Natural killer cell (primary cell): ENCODE measurements around the gene FGF12. TPM values are rescaled to one million over a fixed set of nuclear protein-coding genes. Genes with fewer than 3 reads are reported as not detected.

Experiments
- ATAC-seq, 3 donors: fragments of 150-1000 bp in 2 of 3; fragments of 200-7000 bp in 1 of 3; cut with Tn5 transposase; 1 replicate in 1 of 3; 2 replicates in 2 of 3; pipeline ENCODE4 v1.10.0; 2021; ENCODE audit warnings: mild to moderate bottlenecking in 2 of 3, moderate library complexity in 2 of 3
- DNase-seq, 2 donors: peaks; one replicate each; pipeline versions ENCODE4 v3.0.0 to v3.0.0-alpha.2; 2013 to 2021; ENCODE audit warnings: mixed read lengths in 1 of 2
- H3K27ac ChIP-seq: one replicate; pipeline ENCODE4 v1.5.1; 2013; ENCODE audit warnings: mild to moderate bottlenecking, low read length
- H3K27me3 ChIP-seq: one replicate; pipeline ENCODE4 v1.6.1; 2013; ENCODE audit warnings: low read length; ENCODE audit not compliant: control insufficient read depth, insufficient read depth
- H3K36me3 ChIP-seq: one replicate; pipeline ENCODE4 v1.6.1; 2013; ENCODE audit warnings: low read length; ENCODE audit not compliant: control insufficient read depth, insufficient read depth
- H3K4me1 ChIP-seq: one replicate; pipeline ENCODE4 v1.6.1; 2013; ENCODE audit warnings: low read length; ENCODE audit not compliant: control insufficient read depth, insufficient read depth
- H3K4me3 ChIP-seq: one replicate; pipeline ENCODE4 v1.5.1; 2013; ENCODE audit warnings: low read length
- H3K9me3 ChIP-seq: one replicate; pipeline ENCODE4 v1.6.1; 2013; ENCODE audit warnings: low read length; ENCODE audit not compliant: control insufficient read depth, insufficient read depth
- H3K27ac Mint-ChIP-seq, 2 donors: one replicate each; pipeline ENCODE4 v1.8.0; 2022; ENCODE audit warnings: mild to moderate bottlenecking in 2 of 2, mixed read lengths in 2 of 2, moderate library complexity in 1 of 2
- H3K27me3 Mint-ChIP-seq, 2 donors: one replicate each; pipeline ENCODE4 v1.8.0; 2022; ENCODE audit warnings: low read depth in 2 of 2, mixed read lengths in 2 of 2
- H3K36me3 Mint-ChIP-seq: one replicate; pipeline ENCODE4 v1.8.0; 2022; ENCODE audit warnings: mixed read lengths
- H3K4me1 Mint-ChIP-seq, 2 donors: one replicate each; pipeline ENCODE4 v1.8.0; 2022; ENCODE audit warnings: mixed read lengths in 2 of 2
- H3K4me3 Mint-ChIP-seq: one replicate; pipeline ENCODE4 v1.8.0; 2022; ENCODE audit warnings: mild to moderate bottlenecking, moderate library complexity, mixed read lengths
- H3K9me3 Mint-ChIP-seq, 2 donors: one replicate each; pipeline ENCODE4 v1.8.0; 2022; ENCODE audit warnings: mixed read lengths in 2 of 2
- WGBS: methylation state at CpG from one replicate; pipeline ENCODE4 v1.1.7; 2013; ENCODE audit warnings: missing lambda C conversion rate; ENCODE audit not compliant: insufficient coverage; 5-methylcytosine and 5-hydroxymethylcytosine counted together
- intact Hi-C: fragments of 100-400 bp; cut with micrococcal nuclease; formaldehyde crosslinking; loops from one replicate; pipeline ENCODE4 v1.14.2; 2022
- total RNA-seq, 4 donors: library from RNA; stranded (reverse); fragments of 120-200 nt in 1 of 4; gene quantifications; one replicate each; pipeline versions ENCODE4 v1.2.3 to v1.2.4, GENCODE V29; 2013 to 2022
- TF ChIP-seq, protein P1 (sequence below): fragments of 200-600 bp; IDR thresholded peaks from one replicate; pipeline ENCODE4 v1.8.0; 2022; ENCODE audit warnings: antibody characterized with exemption

The FGF12 gene
- total RNA-seq, 3 donors from 2014 or later (not counting 1 experiment from before 2014, with no cell fraction given), result not detected

DNA sequence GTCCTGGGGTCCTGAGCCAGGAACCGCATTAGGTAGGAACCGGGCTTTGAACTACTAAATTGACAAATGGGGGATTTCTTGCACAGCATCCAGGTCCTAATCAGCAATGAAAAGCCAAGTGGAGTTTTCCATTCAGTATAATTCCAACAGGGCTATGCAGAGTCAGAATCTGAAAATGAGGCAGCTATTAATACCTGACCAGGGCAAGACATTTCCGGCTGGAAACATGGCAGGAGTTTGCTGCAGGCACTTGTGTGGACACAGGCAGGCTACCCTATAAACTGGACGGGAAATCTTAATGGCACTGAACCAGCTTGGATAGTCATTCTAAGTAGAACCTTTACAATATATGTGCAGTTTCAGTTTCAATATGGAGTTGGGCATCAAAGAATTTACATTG lies 553.1 kb downstream of the FGF12 start:
- Mint-ChIP-seq H3K27me3 (no peaks in the 10 kb centered on the region), H3K4me3 (no peak overlapping the region)
- H3K36me3 ChIP-seq, result no peaks in the 10 kb centered on the region

DNA sequence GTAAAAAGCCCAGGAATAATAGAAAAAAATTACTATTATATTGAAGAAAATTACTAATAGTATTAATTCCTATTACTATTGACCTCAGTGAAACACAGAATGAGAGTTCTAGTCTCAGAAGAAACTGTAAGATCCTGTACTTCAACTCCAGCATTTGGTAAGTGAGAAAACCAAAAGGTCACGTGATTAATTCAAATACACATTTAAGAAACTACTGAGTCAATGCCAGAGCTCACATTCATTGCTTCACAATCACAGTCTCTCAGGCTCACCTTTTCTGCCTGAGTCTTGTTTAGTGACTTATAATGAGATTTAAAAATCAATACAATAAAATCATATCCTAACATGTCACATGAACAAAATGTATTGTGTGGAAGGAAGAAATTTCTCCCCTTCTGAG lies 556.1 kb downstream of the FGF12 start:
- no peaks in the 10 kb centered on the region for H3K36me3 ChIP-seq
- 67% methylated on average over 1 of the region's 1 CpG for WGBS

More for the DNA sequence above, 553.1 kb downstream of the FGF12 start:
- Mint-ChIP-seq H3K36me3 (no peaks in the 10 kb centered on the region), H3K4me1 (no peaks in the 10 kb centered on the region), H3K9me3 (peaks cover 0 to 9% of the 10 kb centered on the region in 2 donors), H3K27ac (no peak overlapping the region)
- intact Hi-C loops, result no loop called here
- H3K27me3 ChIP-seq, result no peaks in the 10 kb centered on the region
- H3K27ac ChIP-seq, result no peak overlapping the region
- H3K4me1 ChIP-seq, result no peaks in the 10 kb centered on the region
- DNase-seq (no peak), ATAC-seq (no peak)
- TF ChIP-seq, protein P1, sequence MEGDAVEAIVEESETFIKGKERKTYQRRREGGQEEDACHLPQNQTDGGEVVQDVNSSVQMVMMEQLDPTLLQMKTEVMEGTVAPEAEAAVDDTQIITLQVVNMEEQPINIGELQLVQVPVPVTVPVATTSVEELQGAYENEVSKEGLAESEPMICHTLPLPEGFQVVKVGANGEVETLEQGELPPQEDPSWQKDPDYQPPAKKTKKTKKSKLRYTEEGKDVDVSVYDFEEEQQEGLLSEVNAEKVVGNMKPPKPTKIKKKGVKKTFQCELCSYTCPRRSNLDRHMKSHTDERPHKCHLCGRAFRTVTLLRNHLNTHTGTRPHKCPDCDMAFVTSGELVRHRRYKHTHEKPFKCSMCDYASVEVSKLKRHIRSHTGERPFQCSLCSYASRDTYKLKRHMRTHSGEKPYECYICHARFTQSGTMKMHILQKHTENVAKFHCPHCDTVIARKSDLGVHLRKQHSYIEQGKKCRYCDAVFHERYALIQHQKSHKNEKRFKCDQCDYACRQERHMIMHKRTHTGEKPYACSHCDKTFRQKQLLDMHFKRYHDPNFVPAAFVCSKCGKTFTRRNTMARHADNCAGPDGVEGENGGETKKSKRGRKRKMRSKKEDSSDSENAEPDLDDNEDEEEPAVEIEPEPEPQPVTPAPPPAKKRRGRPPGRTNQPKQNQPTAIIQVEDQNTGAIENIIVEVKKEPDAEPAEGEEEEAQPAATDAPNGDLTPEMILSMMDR, result no peak
- no peak overlapping the region for H3K4me3 ChIP-seq
- WGBS, result 87% methylated on average over 4 of the region's 4 CpGs
- H3K9me3 ChIP-seq, result no peaks in the 10 kb centered on the region

DNA sequence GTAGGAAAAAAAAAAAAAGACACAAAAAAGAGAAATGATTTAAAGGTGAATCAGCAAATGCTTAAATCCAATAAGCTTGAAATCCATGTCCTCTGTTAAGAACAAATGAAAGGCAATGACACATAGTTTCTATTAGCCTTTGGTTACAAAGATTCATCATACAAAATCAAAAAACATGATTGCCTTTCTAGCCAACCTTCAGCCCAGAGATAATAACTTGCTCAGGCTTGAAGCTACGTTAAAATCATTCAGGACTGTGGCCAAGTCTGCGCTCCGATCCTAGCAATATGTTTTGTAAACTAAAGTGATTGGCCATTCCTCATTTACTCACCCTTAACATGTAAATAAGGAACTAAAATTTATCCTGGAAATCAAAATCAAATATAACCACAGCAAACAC lies 556.7 kb downstream of the FGF12 start:
- Mint-ChIP-seq H3K36me3 (no peaks in the 10 kb centered on the region), H3K9me3 (peaks cover 0 to 4% of the 10 kb centered on the region in 2 donors), H3K27me3 (no peaks in the 10 kb centered on the region), H3K4me3 (no peak overlapping the region), H3K4me1 (no peaks in the 10 kb centered on the region), H3K27ac (no peak overlapping the region)
- Histone ChIP-seq H3K4me3 (no peak overlapping the region), H3K9me3 (no peaks in the 10 kb centered on the region), H3K27ac (no peak overlapping the region), H3K4me1 (no peaks in the 10 kb centered on the region), H3K36me3 (no peaks in the 10 kb centered on the region), H3K27me3 (no peaks in the 10 kb centered on the region)
- TF ChIP-seq, protein P1, result no peak
- intact Hi-C loops, result no loop called here
- WGBS, result 96% methylated on average over 3 of the region's 3 CpGs
- DNase-seq (no peak), ATAC-seq (no peak)

More for the DNA sequence above, 556.1 kb downstream of the FGF12 start:
- ATAC-seq (no peak), DNase-seq (no peak)
- H3K27ac Mint-ChIP-seq, result no peak overlapping the region
- no peaks in the 10 kb centered on the region for H3K36me3 Mint-ChIP-seq
- intact Hi-C loops, result no loop called here
- no peaks in the 10 kb centered on the region for H3K9me3 ChIP-seq
- no peak overlapping the region for H3K4me3 Mint-ChIP-seq
- H3K27me3 Mint-ChIP-seq, result no peaks in the 10 kb centered on the region
- H3K27ac ChIP-seq, result no peak overlapping the region
- no peaks in the 10 kb centered on the region for H3K4me1 ChIP-seq
- H3K27me3 ChIP-seq, result no peaks in the 10 kb centered on the region
- no peak overlapping the region for H3K4me3 ChIP-seq
- TF ChIP-seq, protein P1, result no peak
- peaks cover 0 to 5% of the 10 kb centered on the region in 2 donors for H3K9me3 Mint-ChIP-seq
- no peaks in the 10 kb centered on the region for H3K4me1 Mint-ChIP-seq

DNA sequence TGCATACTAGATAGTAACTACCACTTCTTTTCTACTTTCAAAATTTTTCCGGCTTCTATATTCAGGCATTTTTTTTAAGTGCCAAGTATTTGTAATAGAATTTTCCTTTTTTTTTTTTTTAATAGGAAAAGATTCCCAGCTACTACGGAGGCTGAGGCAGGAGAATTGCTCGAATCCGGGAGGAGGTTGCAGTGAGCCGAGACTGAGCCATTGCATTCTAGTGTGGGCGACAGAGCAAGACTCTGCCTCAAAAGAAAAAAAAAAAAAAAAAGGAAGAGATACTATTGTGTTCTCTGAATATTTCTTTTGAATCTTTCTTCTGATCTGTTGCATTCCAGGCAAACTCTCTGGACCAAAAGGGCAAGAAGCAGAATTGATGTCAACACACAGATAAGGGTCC lies 557.3 kb downstream of the FGF12 start:
- Mint-ChIP-seq H3K9me3 (peaks cover 0 to 3% of the 10 kb centered on the region in 2 donors), H3K36me3 (no peaks in the 10 kb centered on the region), H3K4me3 (no peak overlapping the region), H3K27ac (no peak overlapping the region), H3K27me3 (no peaks in the 10 kb centered on the region), H3K4me1 (no peaks in the 10 kb centered on the region)
- Histone ChIP-seq H3K36me3 (no peaks in the 10 kb centered on the region), H3K27me3 (no peaks in the 10 kb centered on the region), H3K4me1 (no peaks in the 10 kb centered on the region), H3K4me3 (no peak overlapping the region), H3K27ac (no peak overlapping the region), H3K9me3 (no peaks in the 10 kb centered on the region)
- intact Hi-C loops, result no loop called here
- TF ChIP-seq, protein P1, result no peak
- ATAC-seq (no peak), DNase-seq (no peak)
- 95% methylated on average over 5 of the region's 6 CpGs for WGBS
